ENCODE results near the gene OBSCN.

GRCh38 chr1:228316589-228317387, 108.9 kb downstream of the OBSCN start:
- TF ChIP-seq, protein P1, sequence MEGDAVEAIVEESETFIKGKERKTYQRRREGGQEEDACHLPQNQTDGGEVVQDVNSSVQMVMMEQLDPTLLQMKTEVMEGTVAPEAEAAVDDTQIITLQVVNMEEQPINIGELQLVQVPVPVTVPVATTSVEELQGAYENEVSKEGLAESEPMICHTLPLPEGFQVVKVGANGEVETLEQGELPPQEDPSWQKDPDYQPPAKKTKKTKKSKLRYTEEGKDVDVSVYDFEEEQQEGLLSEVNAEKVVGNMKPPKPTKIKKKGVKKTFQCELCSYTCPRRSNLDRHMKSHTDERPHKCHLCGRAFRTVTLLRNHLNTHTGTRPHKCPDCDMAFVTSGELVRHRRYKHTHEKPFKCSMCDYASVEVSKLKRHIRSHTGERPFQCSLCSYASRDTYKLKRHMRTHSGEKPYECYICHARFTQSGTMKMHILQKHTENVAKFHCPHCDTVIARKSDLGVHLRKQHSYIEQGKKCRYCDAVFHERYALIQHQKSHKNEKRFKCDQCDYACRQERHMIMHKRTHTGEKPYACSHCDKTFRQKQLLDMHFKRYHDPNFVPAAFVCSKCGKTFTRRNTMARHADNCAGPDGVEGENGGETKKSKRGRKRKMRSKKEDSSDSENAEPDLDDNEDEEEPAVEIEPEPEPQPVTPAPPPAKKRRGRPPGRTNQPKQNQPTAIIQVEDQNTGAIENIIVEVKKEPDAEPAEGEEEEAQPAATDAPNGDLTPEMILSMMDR (conservative IDR thresholded peaks at IDR 0.05) = no peak
- TF ChIP-seq ZFX (IDR thresholded peaks at IDR 0.05) = no peak

All from C4-2B (cell line).